Erythroblast (primary cell): ENCODE results near the gene MZB1.

Experiments
- GATA1 ChIP-seq: IDR thresholded peaks from 2 replicates; pipeline ENCODE4 v1.6.1; 2011; ENCODE audit warnings: low read depth, mild to moderate bottlenecking, control low read depth, low read length, moderate library complexity
- POLR2A ChIP-seq: IDR thresholded peaks from 2 replicates; pipeline ENCODE4 v1.6.1; 2011; ENCODE audit warnings: mild to moderate bottlenecking, low read length

- TF ChIP-seq POLR2A (no peak), GATA1 (no peak)
Observed at GRCh38 chr5:139407517-139407916, 17.8 kb upstream of the MZB1 start.
